ENCODE results near the gene TRPM3.

DNA sequence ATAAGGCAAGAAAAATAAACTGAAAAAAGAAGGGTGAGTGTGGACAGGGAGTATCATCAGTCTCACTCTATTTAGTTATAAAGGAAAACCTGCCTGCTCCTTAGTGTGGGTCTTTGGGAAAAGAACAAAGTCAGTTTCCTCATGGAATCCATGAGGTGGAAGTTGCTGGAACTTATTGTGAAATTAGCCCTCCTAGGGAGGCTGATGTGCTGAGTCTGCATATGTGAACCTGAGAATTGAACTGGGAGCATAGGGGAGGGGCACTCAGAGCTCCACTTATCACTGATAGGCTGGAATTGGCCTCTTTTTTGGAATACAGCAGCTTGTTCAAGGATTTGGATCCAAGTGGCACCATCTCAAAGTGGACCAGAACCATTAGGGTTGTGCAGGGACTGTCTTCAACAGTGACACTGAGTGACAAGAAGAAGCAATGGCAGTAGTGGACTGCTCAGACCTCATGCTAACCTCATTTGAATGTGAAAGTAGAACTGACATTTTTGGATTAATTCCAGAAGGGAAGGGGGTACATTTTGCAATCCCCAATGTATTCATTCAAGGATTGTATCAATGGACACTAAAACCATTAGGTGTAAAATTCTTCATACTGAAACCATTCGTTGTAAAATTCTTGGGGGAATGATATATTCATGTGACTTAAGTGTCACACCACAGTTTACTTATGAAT, 603.4 kb downstream of the TRPM3 start:
- TF ChIP-seq, protein P1, sequence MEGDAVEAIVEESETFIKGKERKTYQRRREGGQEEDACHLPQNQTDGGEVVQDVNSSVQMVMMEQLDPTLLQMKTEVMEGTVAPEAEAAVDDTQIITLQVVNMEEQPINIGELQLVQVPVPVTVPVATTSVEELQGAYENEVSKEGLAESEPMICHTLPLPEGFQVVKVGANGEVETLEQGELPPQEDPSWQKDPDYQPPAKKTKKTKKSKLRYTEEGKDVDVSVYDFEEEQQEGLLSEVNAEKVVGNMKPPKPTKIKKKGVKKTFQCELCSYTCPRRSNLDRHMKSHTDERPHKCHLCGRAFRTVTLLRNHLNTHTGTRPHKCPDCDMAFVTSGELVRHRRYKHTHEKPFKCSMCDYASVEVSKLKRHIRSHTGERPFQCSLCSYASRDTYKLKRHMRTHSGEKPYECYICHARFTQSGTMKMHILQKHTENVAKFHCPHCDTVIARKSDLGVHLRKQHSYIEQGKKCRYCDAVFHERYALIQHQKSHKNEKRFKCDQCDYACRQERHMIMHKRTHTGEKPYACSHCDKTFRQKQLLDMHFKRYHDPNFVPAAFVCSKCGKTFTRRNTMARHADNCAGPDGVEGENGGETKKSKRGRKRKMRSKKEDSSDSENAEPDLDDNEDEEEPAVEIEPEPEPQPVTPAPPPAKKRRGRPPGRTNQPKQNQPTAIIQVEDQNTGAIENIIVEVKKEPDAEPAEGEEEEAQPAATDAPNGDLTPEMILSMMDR (conservative IDR thresholded peaks at IDR 0.05; ENCODE audit: low read depth, low read length), result no peak
- no peak for TF ChIP-seq EZH2 (IDR thresholded peaks at IDR 0.05; ENCODE audit: low read length, unreplicated experiment)

Data from PC-3 (cell line).